HG02610 (cell line): ENCODE data around the gene SLC1A3.
"Not testable (repeated sequence)": the region's sequence is repeated elsewhere in the genome, so short reads cannot be mapped to it uniquely, and the experiment has no call there.

Experiments
- ATAC-seq: cut with Tn5 transposase; IDR thresholded peaks from one replicate; pipeline ENCODE4 v1.9.1; 2021; ENCODE audit warnings: mild to moderate bottlenecking, moderate library complexity; ENCODE audit not compliant: unreplicated experiment

Gene SLC1A3

GRCh38 chr5:36606428-36607113, at the start of gene SLC1A3:
Gene SLC1A3, plus strand, starts transcription at chr5:36606606. Its CDS starts 1,818 bp downstream, at chr5:36608424.
- ATAC-seq: peak; percentile 89

GRCh38 chr5:36558641-36559040, 47.8 kb upstream of the SLC1A3 start:
- no peak for ATAC-seq

- no peak for ATAC-seq
These were observed 44.8 kb upstream of the SLC1A3 start for GRCh38 chr5:36561601-36562000.

GRCh38 chr5:36569491-36569890, 36.9 kb upstream of the SLC1A3 start:
- ATAC-seq: no peak

GRCh38 chr5:36570301-36571095, 35.9 kb upstream of the SLC1A3 start:
- no peak for ATAC-seq

GRCh38 chr5:36571401-36572042, 34.9 kb upstream of the SLC1A3 start:
- no peak for ATAC-seq

- ATAC-seq: no peak
These were observed 33.0 kb upstream of the SLC1A3 start for GRCh38 chr5:36573438-36573837.

- no peak for ATAC-seq
These were observed 31.0 kb upstream of the SLC1A3 start for GRCh38 chr5:36575361-36575781.

GRCh38 chr5:36576721-36577120, 29.7 kb upstream of the SLC1A3 start:
- ATAC-seq: no peak

- not testable (repeated sequence) for ATAC-seq
These were observed 26.5 kb upstream of the SLC1A3 start for GRCh38 chr5:36579858-36580257.

- no peak for ATAC-seq
These were observed 25.3 kb upstream of the SLC1A3 start for GRCh38 chr5:36581070-36581469.

GRCh38 chr5:36584009-36584875, 22.2 kb upstream of the SLC1A3 start:
- ATAC-seq: no peak

- no peak for ATAC-seq
These were observed 20.7 kb upstream of the SLC1A3 start for GRCh38 chr5:36585701-36586100.

- ATAC-seq: no peak
These were observed 19.1 kb upstream of the SLC1A3 start for GRCh38 chr5:36587354-36587753.

- not testable (repeated sequence) for ATAC-seq
These were observed 16.7 kb upstream of the SLC1A3 start for GRCh38 chr5:36589735-36590134.

GRCh38 chr5:36590513-36591286, 15.7 kb upstream of the SLC1A3 start:
- no peak for ATAC-seq

- ATAC-seq: no peak
These were observed 12.5 kb upstream of the SLC1A3 start for GRCh38 chr5:36593867-36594266.

GRCh38 chr5:36596247-36596646, 10.2 kb upstream of the SLC1A3 start:
- ATAC-seq: no peak

GRCh38 chr5:36596756-36597155, 9.7 kb upstream of the SLC1A3 start:
- no peak for ATAC-seq

- no peak for ATAC-seq
These were observed 8.4 kb upstream of the SLC1A3 start for GRCh38 chr5:36598045-36598444.
